SK-N-SH (cell line): ENCODE results near the gene EXOG. TPM values are rescaled to one million over a fixed set of nuclear protein-coding genes. Genes with fewer than 3 reads are reported as not detected.

Experiments used
- CTCF ChIA-PET: fragments of 300-600, 350-600 bp; formaldehyde crosslinking; extraction: SDS; loops from one replicate; lab custom pipeline; 2021; lab: Yijun Ruan, JAX
- POLR2A ChIA-PET: fragments of 350-600 bp; sonication (Branson Sonifier 250); formaldehyde crosslinking; extraction: SDS; loops from one replicate; lab custom pipeline; 2020; ENCODE audit warnings: antibody characterized with exemption, inconsistent platforms; lab: Yijun Ruan, JAX
- DNase-seq: peaks from one replicate; pipeline ENCODE4 v3.0.0; 2012
- H2AFZ ChIP-seq: fragments of 200-600 bp; sonication (generic); 2 replicates; pipeline ENCODE4 v1.8.1; 2016; ENCODE audit warnings: antibody characterized with exemption, mild to moderate bottlenecking, low read depth
- H3F3A ChIP-seq: fragments of 200-600 bp; sonication (generic); replicated peaks from 2 replicates; pipeline ENCODE3; 2016; ENCODE audit warnings: antibody characterized with exemption, mild to moderate bottlenecking; ENCODE audit not compliant: insufficient read depth
- H3K27ac ChIP-seq, 2 experiments: fragments of 200-500 bp in 1 of 2; fragments of 200-600 bp in 1 of 2; sonication (Bioruptor generic) in 1 of 2; sonication (generic), shearing (Covaris generic) in 1 of 2; 2 replicates each; pipeline versions ENCODE4 v1.5.1 to v1.6.1; 2014 to 2016; ENCODE audit warnings: low read depth in 2 of 2, inconsistent platforms in 1 of 2, low read length in 1 of 2, mild to moderate bottlenecking in 1 of 2, mixed read lengths in 1 of 2
- H3K27me3 ChIP-seq: fragments of 200-600 bp; sonication (generic), shearing (Covaris generic); 2 replicates; pipeline ENCODE4 v1.6.1; 2016; ENCODE audit warnings: mixed run types; ENCODE audit not compliant: insufficient read depth
- H3K36me3 ChIP-seq, 2 experiments: fragments of 200-500 bp in 1 of 2; fragments of 200-600 bp in 1 of 2; sonication (Bioruptor generic) in 1 of 2; sonication (generic) in 1 of 2; replicated peaks in 1 of 2; 2 replicates each; pipeline versions ENCODE3 to v1.5.1; 2014 to 2016; ENCODE audit warnings: low read length in 1 of 2, mild to moderate bottlenecking in 1 of 2; ENCODE audit not compliant: insufficient read depth in 2 of 2, control insufficient read depth in 1 of 2
- H3K4me1 ChIP-seq, 2 experiments: fragments of 200-500 bp in 1 of 2; fragments of 200-600 bp in 1 of 2; sonication (Bioruptor generic) in 1 of 2; sonication (generic), shearing (Covaris generic) in 1 of 2; 2 replicates each; pipeline versions ENCODE4 v1.5.1 to v1.6.1; 2014 to 2016; ENCODE audit warnings: low read depth in 1 of 2, low read length in 1 of 2, mixed run types in 1 of 2; ENCODE audit not compliant: insufficient read depth in 2 of 2, control insufficient read depth in 1 of 2
- H3K4me2 ChIP-seq: fragments of 200-600 bp; sonication (generic), shearing (Covaris generic); 2 replicates; pipeline ENCODE4 v1.6.1; 2017; ENCODE audit warnings: mixed run types
- H3K4me3 ChIP-seq, 2 experiments: fragments of 200-500 bp in 1 of 2; fragments of 200-600 bp in 1 of 2; sonication (Bioruptor generic) in 1 of 2; sonication (generic), shearing (Covaris generic) in 1 of 2; 2 replicates each; pipeline versions ENCODE4 v1.5.1 to v1.8.1; 2014 to 2016; ENCODE audit warnings: low read depth in 2 of 2, inconsistent platforms in 1 of 2, low read length in 1 of 2, mild to moderate bottlenecking in 1 of 2, mixed read lengths in 1 of 2, moderate library complexity in 1 of 2
- H3K79me2 ChIP-seq: fragments of 200-600 bp; sonication (generic); 2 replicates; pipeline ENCODE4 v1.8.1; 2017; ENCODE audit warnings: mild to moderate bottlenecking; ENCODE audit not compliant: insufficient read depth
- H3K9ac ChIP-seq: fragments of 200-600 bp; sonication (generic); 2 replicates; pipeline ENCODE4 v1.6.1; 2017; ENCODE audit warnings: mixed run types
- H3K9me2 ChIP-seq: fragments of 200-600 bp; sonication (generic); 2 replicates; pipeline ENCODE4 v1.6.1; 2017; ENCODE audit warnings: mixed run types
- H3K9me3 ChIP-seq: fragments of 200-600 bp; sonication (generic); 2 replicates; pipeline ENCODE4 v1.6.1; 2017; ENCODE audit warnings: mixed run types, mild to moderate bottlenecking, moderate library complexity
- H4K20me1 ChIP-seq: fragments of 200-600 bp; sonication (generic); 2 replicates; pipeline ENCODE4 v1.6.1; 2017; ENCODE audit warnings: mild to moderate bottlenecking, mixed run types; ENCODE audit not compliant: insufficient read depth
- FOSL2 ChIP-seq: IDR thresholded peaks from 2 replicates; pipeline ENCODE4 v1.4.0; 2012; ENCODE audit warnings: low read depth, mild to moderate bottlenecking, moderate library complexity, borderline replicate concordance
- FOXJ3 ChIP-seq: sonication (generic); formaldehyde crosslinking; IDR thresholded peaks from 2 replicates; pipeline ENCODE4 v1.5.1; 2020; ENCODE audit warnings: mild to moderate bottlenecking, missing genetic modification reagents
- GATA2 ChIP-seq: sonication (generic); formaldehyde crosslinking; IDR thresholded peaks from 2 replicates; pipeline ENCODE4 v1.5.0; 2020; ENCODE audit warnings: mild to moderate bottlenecking, missing genetic modification reagents
- MXI1 ChIP-seq: IDR thresholded peaks from 2 replicates; pipeline ENCODE4 v1.6.1; 2012; ENCODE audit warnings: mild to moderate bottlenecking, low read depth, low read length, improper control_type of control experiment
- NFIC ChIP-seq: IDR thresholded peaks from 2 replicates; pipeline ENCODE4 v1.4.0; 2012; ENCODE audit warnings: borderline replicate concordance
- TAF1 ChIP-seq: IDR thresholded peaks from 2 replicates; pipeline ENCODE4 v1.6.1; 2012; ENCODE audit warnings: low read depth, mild to moderate bottlenecking, low read length, moderate library complexity, borderline replicate concordance
- TEAD4 ChIP-seq: IDR thresholded peaks from 2 replicates; pipeline ENCODE4 v1.4.0; 2012; ENCODE audit warnings: mild to moderate bottlenecking, borderline replicate concordance; ENCODE audit not compliant: insufficient read depth
- USF1 ChIP-seq: IDR thresholded peaks from 2 replicates; pipeline ENCODE4 v1.4.0; 2012; ENCODE audit warnings: low read depth, borderline replicate concordance
- ZBTB33 ChIP-seq: IDR thresholded peaks from 2 replicates; pipeline ENCODE4 v1.4.0; 2012; ENCODE audit warnings: low read depth, borderline replicate concordance
- WGBS: methylation state at CpG from one replicate; pipeline ENCODE4 v1.1.6; 2017; ENCODE audit warnings: low lambda C conversion rate; 5-methylcytosine and 5-hydroxymethylcytosine counted together
- polyA plus RNA-seq, 3 experiments: library from polyadenylated mRNA; depleted of rRNA; stranded (reverse); fragments of >200 nt; gene quantifications; 2 replicates each; pipeline ENCODE4 v1.2.3, GENCODE V29; 2012
- TF ChIP-seq, protein P1 (sequence below): IDR thresholded peaks from 2 replicates; pipeline ENCODE4 v1.4.0; 2012; ENCODE audit warnings: low read depth

Gene EXOG
- polyA plus RNA-seq, 1 of the 3 experiments (the other 2 are of a cell fraction): 6.2 TPM

GRCh38 chr3:38455639-38456430, 40.3 kb upstream of the EXOG start (continued):
- TF ChIP-seq ZBTB33 (no peak), MXI1 (no peak), FOXJ3 (no peak), TAF1 (no peak)
- TF ChIP-seq, protein P1, sequence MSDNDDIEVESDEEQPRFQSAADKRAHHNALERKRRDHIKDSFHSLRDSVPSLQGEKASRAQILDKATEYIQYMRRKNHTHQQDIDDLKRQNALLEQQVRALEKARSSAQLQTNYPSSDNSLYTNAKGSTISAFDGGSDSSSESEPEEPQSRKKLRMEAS: no peak

- Histone ChIP-seq H2AFZ (no peak overlapping the region), H3K9me2 (no peaks in the 10 kb centered on the region), H3K4me3 (no peak overlapping the region), H4K20me1 (peaks cover 27% of the 10 kb centered on the region), H3K79me2 (peaks cover 50% of the 10 kb centered on the region), H3K27me3 (no peaks in the 10 kb centered on the region), H3K4me2 (no peak overlapping the region), H3K9me3 (no peaks in the 10 kb centered on the region), H3K4me1 (peaks cover 0 to 37% of the 10 kb centered on the region in 2 experiments; a peak in 2 of 4 replicates), H3K36me3 (no peaks in the 10 kb centered on the region), H3K9ac (no peak overlapping the region), H3F3A (no peaks in the 10 kb centered on the region), H3K27ac (no peak overlapping the region)
- TF ChIP-seq FOSL2: no peak
- TF ChIP-seq NFIC: no peak
- TF ChIP-seq, protein P1: no peak
- no peak for TF ChIP-seq TAF1
- TF ChIP-seq GATA2 (CRISPR knock-in tag): no peak
- TF ChIP-seq TEAD4: no peak
- no peak for TF ChIP-seq USF1
- WGBS: 92% methylated on average over 8 of the region's 9 CpGs
- POLR2A ChIA-PET: no interaction called here
- DNase-seq: no peak
- CTCF ChIA-PET: interaction anchor here (1.0 to 1.6 kb wide), 3 partner anchors 22 to 111 kb away, joined by 4 read pairs; partner anchors contain the start of gene EXOG
These were observed 38.8 kb upstream of the EXOG start for GRCh38 chr3:38457111-38458003.
